ENCODE data around the gene COL19A1.

DNA sequence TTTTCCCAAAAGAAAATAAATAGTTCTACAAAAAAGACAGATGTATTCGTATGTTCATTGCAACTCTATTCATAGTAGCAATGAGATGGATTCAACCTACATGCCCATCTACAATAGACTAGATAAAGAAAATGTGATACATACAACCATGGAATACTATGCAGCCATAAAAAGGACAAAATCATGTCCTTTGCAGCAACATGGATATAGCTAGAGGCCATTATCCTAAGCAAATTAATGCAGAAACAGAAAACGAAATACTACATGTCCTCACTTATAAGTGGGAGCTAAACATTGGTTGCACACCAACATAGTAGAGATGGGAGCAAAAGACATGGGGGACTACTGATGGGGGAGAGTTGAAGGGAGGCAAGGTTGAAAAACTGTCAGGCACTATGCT is 278.8 kb downstream of the COL19A1 start:
- TF ChIP-seq POLR2A (IDR thresholded peaks at IDR 0.05) (no peak), POLR2AphosphoS5 (IDR thresholded peaks at IDR 0.05) (no peak)
- TF ChIP-seq, protein P1, sequence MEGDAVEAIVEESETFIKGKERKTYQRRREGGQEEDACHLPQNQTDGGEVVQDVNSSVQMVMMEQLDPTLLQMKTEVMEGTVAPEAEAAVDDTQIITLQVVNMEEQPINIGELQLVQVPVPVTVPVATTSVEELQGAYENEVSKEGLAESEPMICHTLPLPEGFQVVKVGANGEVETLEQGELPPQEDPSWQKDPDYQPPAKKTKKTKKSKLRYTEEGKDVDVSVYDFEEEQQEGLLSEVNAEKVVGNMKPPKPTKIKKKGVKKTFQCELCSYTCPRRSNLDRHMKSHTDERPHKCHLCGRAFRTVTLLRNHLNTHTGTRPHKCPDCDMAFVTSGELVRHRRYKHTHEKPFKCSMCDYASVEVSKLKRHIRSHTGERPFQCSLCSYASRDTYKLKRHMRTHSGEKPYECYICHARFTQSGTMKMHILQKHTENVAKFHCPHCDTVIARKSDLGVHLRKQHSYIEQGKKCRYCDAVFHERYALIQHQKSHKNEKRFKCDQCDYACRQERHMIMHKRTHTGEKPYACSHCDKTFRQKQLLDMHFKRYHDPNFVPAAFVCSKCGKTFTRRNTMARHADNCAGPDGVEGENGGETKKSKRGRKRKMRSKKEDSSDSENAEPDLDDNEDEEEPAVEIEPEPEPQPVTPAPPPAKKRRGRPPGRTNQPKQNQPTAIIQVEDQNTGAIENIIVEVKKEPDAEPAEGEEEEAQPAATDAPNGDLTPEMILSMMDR (IDR thresholded peaks at IDR 0.05): no peak

Measured in breast epithelium (tissue), 3 donors.